SU-DHL-6 (cell line): ENCODE data around the gene TANC1.

Source experiments
- EZH2phosphoT487 ChIP-seq: fragments of 200-600 bp; sonication (generic), shearing (Covaris generic); conservative IDR thresholded peaks from 2 replicates; pipeline ENCODE4 v1.6.1; 2018; ENCODE audit warnings: mild to moderate bottlenecking, antibody characterized with exemption, low read length, moderate library complexity, mixed read lengths
- TF ChIP-seq, protein P1 (sequence below): fragments of 200-600 bp; sonication (generic); IDR thresholded peaks from one replicate; pipeline ENCODE4 v1.5.1; 2017; ENCODE audit warnings: antibody characterized with exemption, mild to moderate bottlenecking, low read length, moderate library complexity; ENCODE audit not compliant: insufficient read depth, poor library complexity, severe bottlenecking

DNA sequence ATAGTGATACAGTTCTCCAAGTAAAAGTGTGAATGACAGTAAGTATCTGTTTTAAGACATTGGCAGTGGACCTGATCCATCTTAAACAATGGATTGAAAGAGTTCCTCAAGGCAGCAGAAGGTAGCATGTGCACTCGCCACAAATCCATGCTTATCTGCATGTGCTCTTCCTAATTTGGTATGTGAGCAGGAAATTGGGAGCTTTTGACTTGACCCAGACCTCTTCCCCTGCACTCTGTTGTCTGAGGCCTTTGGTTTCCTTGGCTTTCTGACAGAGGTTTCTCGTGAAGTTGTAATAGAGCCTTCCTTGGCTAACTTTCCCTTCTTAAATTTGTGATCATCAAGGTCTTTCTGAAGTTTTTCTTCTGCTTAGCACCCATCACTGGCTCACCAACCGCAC, 204.0 kb downstream of the TANC1 start:
- TF ChIP-seq EZH2phosphoT487, result no peak
- TF ChIP-seq, protein P1, sequence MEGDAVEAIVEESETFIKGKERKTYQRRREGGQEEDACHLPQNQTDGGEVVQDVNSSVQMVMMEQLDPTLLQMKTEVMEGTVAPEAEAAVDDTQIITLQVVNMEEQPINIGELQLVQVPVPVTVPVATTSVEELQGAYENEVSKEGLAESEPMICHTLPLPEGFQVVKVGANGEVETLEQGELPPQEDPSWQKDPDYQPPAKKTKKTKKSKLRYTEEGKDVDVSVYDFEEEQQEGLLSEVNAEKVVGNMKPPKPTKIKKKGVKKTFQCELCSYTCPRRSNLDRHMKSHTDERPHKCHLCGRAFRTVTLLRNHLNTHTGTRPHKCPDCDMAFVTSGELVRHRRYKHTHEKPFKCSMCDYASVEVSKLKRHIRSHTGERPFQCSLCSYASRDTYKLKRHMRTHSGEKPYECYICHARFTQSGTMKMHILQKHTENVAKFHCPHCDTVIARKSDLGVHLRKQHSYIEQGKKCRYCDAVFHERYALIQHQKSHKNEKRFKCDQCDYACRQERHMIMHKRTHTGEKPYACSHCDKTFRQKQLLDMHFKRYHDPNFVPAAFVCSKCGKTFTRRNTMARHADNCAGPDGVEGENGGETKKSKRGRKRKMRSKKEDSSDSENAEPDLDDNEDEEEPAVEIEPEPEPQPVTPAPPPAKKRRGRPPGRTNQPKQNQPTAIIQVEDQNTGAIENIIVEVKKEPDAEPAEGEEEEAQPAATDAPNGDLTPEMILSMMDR, result no peak
